Measurements from ENCODE around the gene NAA10.

Gene NAA10

GRCh38 chrX:153879741-153880439 lies 54.9 kb downstream of the NAA10 start:
- DNase-seq, result no peak
- intact Hi-C loops (cut with DNase I), result no loop called here

Measured in head of caudate nucleus (tissue), 42 donors.